Liver (tissue), 9 donors: Measurements from ENCODE around the gene CYP2A7. TPM values are rescaled to one million over a fixed set of nuclear protein-coding genes. Genes with fewer than 3 reads are reported as not detected.
A peak's percentile ranks its signal among the peaks of the same experiment; 100 is the strongest.

ENCODE experiments used
- DNase-seq: peaks from one replicate; pipeline ENCODE4 v3.0.0-alpha.2; 2017; ENCODE audit warnings: low spot score
- H3K27ac ChIP-seq, 2 donors: one replicate each; pipeline ENCODE4 v1.7.0; 2013; ENCODE audit warnings: inconsistent platforms in 2 of 2, low read length in 2 of 2, control low read depth in 1 of 2, low read depth in 1 of 2, mild to moderate bottlenecking in 1 of 2
- H3K27me3 ChIP-seq, 4 donors: one replicate each; pipeline versions ENCODE4 v1.6.1 to v1.7.0; 2013; ENCODE audit warnings: low read length in 3 of 4, inconsistent platforms in 1 of 4, mild to moderate bottlenecking in 1 of 4, moderate library complexity in 1 of 4; ENCODE audit not compliant: control insufficient read depth in 4 of 4, insufficient read depth in 4 of 4
- H3K36me3 ChIP-seq, 4 donors: one replicate each; pipeline versions ENCODE4 v1.6.1 to v1.7.0; 2013; ENCODE audit warnings: low read length in 3 of 4, mild to moderate bottlenecking in 3 of 4, low read depth in 1 of 4, moderate library complexity in 1 of 4; ENCODE audit not compliant: control insufficient read depth in 4 of 4, insufficient read depth in 3 of 4
- H3K4me1 ChIP-seq, 4 donors: one replicate each; pipeline versions ENCODE4 v1.6.1 to v1.7.0; 2013; ENCODE audit warnings: low read length in 3 of 4, mild to moderate bottlenecking in 3 of 4, moderate library complexity in 1 of 4; ENCODE audit not compliant: control insufficient read depth in 4 of 4, insufficient read depth in 4 of 4
- H3K4me3 ChIP-seq, 3 donors: one replicate each; pipeline versions ENCODE4 v1.6.1 to v1.7.0; 2013; ENCODE audit warnings: low read length in 3 of 3, control low read depth in 1 of 3, low read depth in 1 of 3, mild to moderate bottlenecking in 1 of 3
- H3K9ac ChIP-seq, 2 donors: one replicate each; pipeline ENCODE4 v1.7.0; 2013; ENCODE audit warnings: low read length in 2 of 2, mild to moderate bottlenecking in 2 of 2, moderate library complexity in 2 of 2, control low read depth in 1 of 2, low read depth in 1 of 2
- H3K9me3 ChIP-seq, 4 donors: one replicate each; pipeline versions ENCODE4 v1.6.1 to v1.7.0; 2013; ENCODE audit warnings: low read length in 3 of 4; ENCODE audit not compliant: control insufficient read depth in 4 of 4
- CTCF ChIP-seq: fragments of 150-350 bp; IDR thresholded peaks from 2 replicates; pipeline ENCODE4 v1.5.1; 2017; ENCODE audit warnings: improper control_type of control experiment, low read depth, low read length; ENCODE audit not compliant: missing input control
- EGR1 ChIP-seq, 2 donors: IDR thresholded peaks; 2 replicates each; pipeline ENCODE4 v1.6.1; 2016 to 2018; ENCODE audit warnings: antibody characterized with exemption in 2 of 2, low read depth in 2 of 2
- FOXA1 ChIP-seq: IDR thresholded peaks from 2 replicates; pipeline ENCODE4 v1.6.1; 2016; ENCODE audit warnings: antibody characterized with exemption
- FOXA2 ChIP-seq: IDR thresholded peaks from 2 replicates; pipeline ENCODE4 v1.6.1; 2016; ENCODE audit warnings: antibody characterized with exemption
- GABPA ChIP-seq, 2 donors: IDR thresholded peaks in 1 of 2; conservative IDR thresholded peaks in 1 of 2; 2 replicates each; pipeline ENCODE4 v1.6.1; 2016; ENCODE audit warnings: antibody characterized with exemption in 2 of 2, mild to moderate bottlenecking in 1 of 2, moderate library complexity in 1 of 2
- HNF4A ChIP-seq, 2 donors: conservative IDR thresholded peaks; 2 replicates each; pipeline ENCODE4 v1.6.1; 2016; ENCODE audit warnings: antibody characterized with exemption in 2 of 2, mild to moderate bottlenecking in 2 of 2
- HNF4G ChIP-seq: IDR thresholded peaks from 2 replicates; pipeline ENCODE4 v1.6.1; 2016; ENCODE audit warnings: antibody characterized with exemption
- JUND ChIP-seq, 2 donors: IDR thresholded peaks; 2 replicates each; pipeline ENCODE4 v1.6.1; 2016; ENCODE audit warnings: antibody characterized with exemption in 2 of 2
- MAX ChIP-seq: IDR thresholded peaks from 2 replicates; pipeline ENCODE4 v1.6.1; 2016; ENCODE audit warnings: antibody characterized with exemption
- NR2F2 ChIP-seq: IDR thresholded peaks from 2 replicates; pipeline ENCODE4 v1.6.1; 2016; ENCODE audit warnings: antibody characterized with exemption
- RAD21 ChIP-seq, 2 donors: IDR thresholded peaks; 2 replicates each; pipeline ENCODE4 v1.6.1; 2016; ENCODE audit warnings: antibody characterized with exemption in 2 of 2, mild to moderate bottlenecking in 2 of 2
- RXRA ChIP-seq, 2 donors: IDR thresholded peaks; 2 replicates each; pipeline ENCODE4 v1.6.1; 2017 to 2018; ENCODE audit warnings: antibody characterized with exemption in 2 of 2, mild to moderate bottlenecking in 1 of 2
- SP1 ChIP-seq: IDR thresholded peaks from 2 replicates; pipeline ENCODE4 v1.6.1; 2018; ENCODE audit warnings: antibody characterized with exemption, mild to moderate bottlenecking
- TAF1 ChIP-seq: conservative IDR thresholded peaks from 2 replicates; pipeline ENCODE4 v1.6.1; 2016; ENCODE audit warnings: antibody characterized with exemption, mild to moderate bottlenecking
- YY1 ChIP-seq: IDR thresholded peaks from 2 replicates; pipeline ENCODE4 v1.6.1; 2016; ENCODE audit warnings: antibody characterized with exemption, mild to moderate bottlenecking
- WGBS: extraction: QIAGEN DNeasy Blood & Tissue Kit; methylation state at CpG from one replicate; pipeline ENCODE4 v1.1.7; 2013; 5-methylcytosine and 5-hydroxymethylcytosine counted together
- polyA plus RNA-seq, 2 donors: library from polyadenylated mRNA; stranded (reverse) in 1 of 2; unstranded in 1 of 2; fragments of 200-250 nt in 1 of 2; fragments of >200 nt in 1 of 2; fragmentation: Nextera tagmentation in 1 of 2; extraction: Ambion mirVana in 1 of 2; gene quantifications; one replicate each; pipeline versions ENCODE4 v1.2.1 to v1.2.3, GENCODE V29; 2013 to 2015
- total RNA-seq, 2 donors: library from RNA; depleted of rRNA; stranded (reverse); fragments of >200 nt; gene quantifications; one replicate each; pipeline ENCODE4 v1.2.3, GENCODE V29; 2014
- TF ChIP-seq, protein P1 (sequence below): IDR thresholded peaks from 2 replicates; pipeline ENCODE4 v1.6.1; 2016; ENCODE audit warnings: antibody characterized with exemption
- TF ChIP-seq, protein P2 (sequence below): IDR thresholded peaks from 2 replicates; pipeline ENCODE4 v1.6.1; 2016; ENCODE audit warnings: antibody characterized with exemption
- TF ChIP-seq, protein P3 (sequence below): IDR thresholded peaks from 2 replicates; pipeline ENCODE4 v1.6.1; 2016; ENCODE audit warnings: antibody characterized with exemption, mild to moderate bottlenecking
- donor health status: healthy.
- donor health status: healthy.
- donor health status: healthy.
- donor health status: healthy.
- donor health status: healthy.

Gene CYP2A7
- total and polyA plus RNA-seq, 4 donors: 3.3 to 57.9 (median 7.4) TPM; not detected in 1

- peak overlapping the region in 1 of 3 donors; percentile 15 for H3K4me3 ChIP-seq
- no peaks in the 10 kb centered on the region for H3K27me3 ChIP-seq
- H3K9ac ChIP-seq: no peak overlapping the region
- no peaks in the 10 kb centered on the region for H3K36me3 ChIP-seq
- WGBS: 21% methylated on average over 9 of the region's 9 CpGs
- H3K9me3 ChIP-seq: peaks cover 0 to 2% (median 0%) of the 10 kb centered on the region in 4 donors
- H3K4me1 ChIP-seq: peaks cover 10 to 38% (median 24%) of the 10 kb centered on the region in 4 donors
- TF ChIP-seq SP1 (peak; percentile 96), FOXA2 (peak; percentile 79), RXRA (IDR thresholded peaks at IDR 0.05) (peak; percentile 95 to 97), NR2F2 (peak; percentile 71), GABPA (IDR thresholded peaks at IDR 0.05 in 1 of 2, conservative IDR thresholded peaks at IDR 0.05 in 1 of 2) (peak in 1 of 2 donors; percentile 30), JUND (IDR thresholded peaks at IDR 0.05) (peak; percentile 94 to 97), CTCF (no peak), HNF4G (peak; percentile 61), FOXA1 (peak; percentile 79), MAX (peak; percentile 51), TAF1 (no peak), YY1 (peak; percentile 51), RAD21 (IDR thresholded peaks at IDR 0.05) (peak; percentile 34 to 61), HNF4A (conservative IDR thresholded peaks at IDR 0.05) (peak; percentile 87 to 88), EGR1 (IDR thresholded peaks at IDR 0.05; ENCODE audit: low read depth in 2 of 2) (peak; percentile 35 to 71)
- TF ChIP-seq, protein P1, sequence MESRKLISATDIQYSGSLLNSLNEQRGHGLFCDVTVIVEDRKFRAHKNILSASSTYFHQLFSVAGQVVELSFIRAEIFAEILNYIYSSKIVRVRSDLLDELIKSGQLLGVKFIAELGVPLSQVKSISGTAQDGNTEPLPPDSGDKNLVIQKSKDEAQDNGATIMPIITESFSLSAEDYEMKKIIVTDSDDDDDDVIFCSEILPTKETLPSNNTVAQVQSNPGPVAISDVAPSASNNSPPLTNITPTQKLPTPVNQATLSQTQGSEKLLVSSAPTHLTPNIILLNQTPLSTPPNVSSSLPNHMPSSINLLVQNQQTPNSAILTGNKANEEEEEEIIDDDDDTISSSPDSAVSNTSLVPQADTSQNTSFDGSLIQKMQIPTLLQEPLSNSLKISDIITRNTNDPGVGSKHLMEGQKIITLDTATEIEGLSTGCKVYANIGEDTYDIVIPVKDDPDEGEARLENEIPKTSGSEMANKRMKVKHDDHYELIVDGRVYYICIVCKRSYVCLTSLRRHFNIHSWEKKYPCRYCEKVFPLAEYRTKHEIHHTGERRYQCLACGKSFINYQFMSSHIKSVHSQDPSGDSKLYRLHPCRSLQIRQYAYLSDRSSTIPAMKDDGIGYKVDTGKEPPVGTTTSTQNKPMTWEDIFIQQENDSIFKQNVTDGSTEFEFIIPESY: peak; percentile 90
- TF ChIP-seq, protein P2, sequence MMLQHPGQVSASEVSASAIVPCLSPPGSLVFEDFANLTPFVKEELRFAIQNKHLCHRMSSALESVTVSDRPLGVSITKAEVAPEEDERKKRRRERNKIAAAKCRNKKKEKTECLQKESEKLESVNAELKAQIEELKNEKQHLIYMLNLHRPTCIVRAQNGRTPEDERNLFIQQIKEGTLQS: peak; percentile 68
- TF ChIP-seq, protein P3, sequence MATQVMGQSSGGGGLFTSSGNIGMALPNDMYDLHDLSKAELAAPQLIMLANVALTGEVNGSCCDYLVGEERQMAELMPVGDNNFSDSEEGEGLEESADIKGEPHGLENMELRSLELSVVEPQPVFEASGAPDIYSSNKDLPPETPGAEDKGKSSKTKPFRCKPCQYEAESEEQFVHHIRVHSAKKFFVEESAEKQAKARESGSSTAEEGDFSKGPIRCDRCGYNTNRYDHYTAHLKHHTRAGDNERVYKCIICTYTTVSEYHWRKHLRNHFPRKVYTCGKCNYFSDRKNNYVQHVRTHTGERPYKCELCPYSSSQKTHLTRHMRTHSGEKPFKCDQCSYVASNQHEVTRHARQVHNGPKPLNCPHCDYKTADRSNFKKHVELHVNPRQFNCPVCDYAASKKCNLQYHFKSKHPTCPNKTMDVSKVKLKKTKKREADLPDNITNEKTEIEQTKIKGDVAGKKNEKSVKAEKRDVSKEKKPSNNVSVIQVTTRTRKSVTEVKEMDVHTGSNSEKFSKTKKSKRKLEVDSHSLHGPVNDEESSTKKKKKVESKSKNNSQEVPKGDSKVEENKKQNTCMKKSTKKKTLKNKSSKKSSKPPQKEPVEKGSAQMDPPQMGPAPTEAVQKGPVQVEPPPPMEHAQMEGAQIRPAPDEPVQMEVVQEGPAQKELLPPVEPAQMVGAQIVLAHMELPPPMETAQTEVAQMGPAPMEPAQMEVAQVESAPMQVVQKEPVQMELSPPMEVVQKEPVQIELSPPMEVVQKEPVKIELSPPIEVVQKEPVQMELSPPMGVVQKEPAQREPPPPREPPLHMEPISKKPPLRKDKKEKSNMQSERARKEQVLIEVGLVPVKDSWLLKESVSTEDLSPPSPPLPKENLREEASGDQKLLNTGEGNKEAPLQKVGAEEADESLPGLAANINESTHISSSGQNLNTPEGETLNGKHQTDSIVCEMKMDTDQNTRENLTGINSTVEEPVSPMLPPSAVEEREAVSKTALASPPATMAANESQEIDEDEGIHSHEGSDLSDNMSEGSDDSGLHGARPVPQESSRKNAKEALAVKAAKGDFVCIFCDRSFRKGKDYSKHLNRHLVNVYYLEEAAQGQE: peak; percentile 33
- H3K27ac ChIP-seq: peak overlapping the region; percentile 76 to 88
- DNase-seq: peak; percentile 50
These were observed 39.2 kb upstream of the CYP2A7 start for GRCh38 chr19:40921005-40921897.
